HG03354 (cell line): Measurements from ENCODE around the gene SLC2A10.
"Not testable (repeated sequence)": the region's sequence is repeated elsewhere in the genome, so short reads cannot be mapped to it uniquely, and the experiment has no call there.

Experiments used
- ATAC-seq: cut with Tn5 transposase; IDR thresholded peaks from one replicate; pipeline ENCODE4 v1.9.1; 2021; ENCODE audit warnings: mild to moderate bottlenecking; ENCODE audit not compliant: unreplicated experiment, poor library complexity, severe bottlenecking

The SLC2A10 gene

GRCh38 chr20:46709459-46710152 lies at the start of gene SLC2A10:
TSS of gene SLC2A10 (plus strand) at chr20:46709649. CDS start at chr20:46709737, 88 bp downstream.
- ATAC-seq = no peak

GRCh38 chr20:46660487-46660886 lies 49.0 kb upstream of the SLC2A10 start:
- ATAC-seq = no peak

- no peak for ATAC-seq
Measured at GRCh38 chr20:46661659-46662058, 47.8 kb upstream of the SLC2A10 start.

GRCh38 chr20:46663531-46663930 lies 45.9 kb upstream of the SLC2A10 start:
- ATAC-seq = no peak

- ATAC-seq = no peak
Measured at GRCh38 chr20:46665602-46666001, 43.8 kb upstream of the SLC2A10 start.

- no peak for ATAC-seq
Measured at GRCh38 chr20:46666306-46666705, 43.1 kb upstream of the SLC2A10 start.

GRCh38 chr20:46666818-46667515 lies 42.5 kb upstream of the SLC2A10 start:
- ATAC-seq = no peak

GRCh38 chr20:46670228-46670584 lies 39.2 kb upstream of the SLC2A10 start:
- no peak for ATAC-seq

GRCh38 chr20:46670585-46671584 lies 38.6 kb upstream of the SLC2A10 start:
- ATAC-seq = no peak

GRCh38 chr20:46671866-46672542 lies 37.4 kb upstream of the SLC2A10 start:
- no peak for ATAC-seq

- ATAC-seq = no peak
Measured at GRCh38 chr20:46672543-46673148, 36.8 kb upstream of the SLC2A10 start.

GRCh38 chr20:46673394-46674252 lies 35.8 kb upstream of the SLC2A10 start:
- no peak for ATAC-seq

- no peak for ATAC-seq
Measured at GRCh38 chr20:46674253-46675083, 35.0 kb upstream of the SLC2A10 start.

- not testable (repeated sequence) for ATAC-seq
Measured at GRCh38 chr20:46676649-46677316, 32.7 kb upstream of the SLC2A10 start.

GRCh38 chr20:46677608-46678007 lies 31.8 kb upstream of the SLC2A10 start:
- no peak for ATAC-seq

- ATAC-seq = no peak
Measured at GRCh38 chr20:46678516-46678915, 30.9 kb upstream of the SLC2A10 start.

GRCh38 chr20:46680684-46681031 lies 28.8 kb upstream of the SLC2A10 start:
- ATAC-seq = no peak
